AG10803 (cell line): ENCODE results near the gene PHLDA3.

Experiments
- DNase-seq: peaks from one replicate; pipeline ENCODE4 v3.0.0; 2010; ENCODE audit warnings: low read depth
- H3K4me3 ChIP-seq: 2 replicates; pipeline ENCODE4 v1.5.1; 2011; ENCODE audit warnings: mild to moderate bottlenecking, low read length, control low read depth
- CTCF ChIP-seq: conservative IDR thresholded peaks from 2 replicates; pipeline ENCODE4 v1.5.1; 2011; ENCODE audit warnings: mild to moderate bottlenecking, low read length, control low read depth, inconsistent platforms

PHLDA3 gene

GRCh38 chr1:201460814-201461644 lies 8.0 kb downstream of the PHLDA3 start:
- DNase-seq, result peak; percentile 96
- H3K4me3 ChIP-seq, result peak overlapping the region; percentile 39

GRCh38 chr1:201459775-201460174 lies 9.2 kb downstream of the PHLDA3 start:
- no peak overlapping the region for H3K4me3 ChIP-seq
- DNase-seq, result no peak
- no peak for TF ChIP-seq CTCF

More at GRCh38 chr1:201460814-201461644, 8.0 kb downstream of the PHLDA3 start:
- TF ChIP-seq CTCF, result no peak

GRCh38 chr1:201459052-201459451 lies 9.9 kb downstream of the PHLDA3 start:
- DNase-seq, result no peak
- no peak overlapping the region for H3K4me3 ChIP-seq
- no peak for TF ChIP-seq CTCF

- no peak overlapping the region; the same call in 1 of the 2 replicates for H3K4me3 ChIP-seq
- no peak for TF ChIP-seq CTCF
- no peak for DNase-seq
Measured at GRCh38 chr1:201457508-201457960, 11.5 kb downstream of the PHLDA3 start.

- peak; percentile 98 for DNase-seq
- no peak for TF ChIP-seq CTCF
- peak overlapping the region; percentile 7 for H3K4me3 ChIP-seq
Measured at GRCh38 chr1:201456499-201457309, 12.3 kb downstream of the PHLDA3 start.

- TF ChIP-seq CTCF, result no peak
- no peak for DNase-seq
Measured at GRCh38 chr1:201455098-201455497, 13.9 kb downstream of the PHLDA3 start.

More at GRCh38 chr1:201455098-201455497, 13.9 kb downstream of the PHLDA3 start:
- no peak overlapping the region for H3K4me3 ChIP-seq
